SK-N-SH (cell line): ENCODE results near the gene PDLIM4.

Source experiments
- CTCF ChIP-seq: fragments of 200-600 bp; sonication (generic); IDR thresholded peaks from 2 replicates; pipeline ENCODE4 v1.6.1; 2017; ENCODE audit warnings: antibody characterized with exemption, mild to moderate bottlenecking, moderate library complexity
- EP300 ChIP-seq, 2 experiments: IDR thresholded peaks; 2 replicates each; pipeline versions ENCODE4 v1.4.0 to v1.6.1; 2012; ENCODE audit warnings: borderline replicate concordance in 1 of 2, low read depth in 1 of 2, low read length in 1 of 2
- EZH2phosphoT487 ChIP-seq: fragments of 200-600 bp; sonication (generic); IDR thresholded peaks from 2 replicates; pipeline ENCODE4 v1.6.1; 2017; ENCODE audit warnings: low read depth, mixed run types, mild to moderate bottlenecking, antibody characterized with exemption, moderate library complexity, borderline replicate concordance
- GATA2 ChIP-seq: sonication (generic); formaldehyde crosslinking; IDR thresholded peaks from 2 replicates; pipeline ENCODE4 v1.5.0; 2020; ENCODE audit warnings: mild to moderate bottlenecking, missing genetic modification reagents
- MXI1 ChIP-seq: IDR thresholded peaks from 2 replicates; pipeline ENCODE4 v1.6.1; 2012; ENCODE audit warnings: mild to moderate bottlenecking, low read depth, low read length, improper control_type of control experiment
- POLR2AphosphoS5 ChIP-seq: IDR thresholded peaks from 2 replicates; pipeline ENCODE4 v1.6.1; 2012; ENCODE audit warnings: low read depth, low read length
- RAD21 ChIP-seq: IDR thresholded peaks from 2 replicates; pipeline ENCODE4 v1.6.1; 2012; ENCODE audit warnings: mild to moderate bottlenecking, low read length
- TCF12 ChIP-seq: IDR thresholded peaks from 2 replicates; pipeline ENCODE4 v1.4.0; 2012
- TEAD4 ChIP-seq: IDR thresholded peaks from 2 replicates; pipeline ENCODE4 v1.4.0; 2012; ENCODE audit warnings: mild to moderate bottlenecking, borderline replicate concordance; ENCODE audit not compliant: insufficient read depth
- YY1 ChIP-seq: IDR thresholded peaks from 2 replicates; pipeline ENCODE4 v1.4.0; 2012; ENCODE audit warnings: low read depth, mild to moderate bottlenecking
- TF ChIP-seq, protein P1 (sequence below): IDR thresholded peaks from 2 replicates; pipeline ENCODE4 v1.6.1; 2012; ENCODE audit warnings: mild to moderate bottlenecking, low read depth, low read length, moderate library complexity

GRCh38 chr5:132237670-132238069, 19.8 kb upstream of the PDLIM4 start:
- no peak for TF ChIP-seq CTCF
- no peak for TF ChIP-seq POLR2AphosphoS5
- no peak for TF ChIP-seq EP300 (IDR thresholded peaks at IDR 0.05; ENCODE audit: borderline replicate concordance in 1 of 2, low read depth in 1 of 2, low read length in 1 of 2)
- no peak for TF ChIP-seq YY1
- TF ChIP-seq GATA2 (CRISPR knock-in tag), result no peak
- no peak for TF ChIP-seq MXI1
- TF ChIP-seq TCF12, result no peak
- no peak for TF ChIP-seq EZH2phosphoT487
- no peak for TF ChIP-seq RAD21
- no peak for TF ChIP-seq TEAD4
- TF ChIP-seq, protein P1, sequence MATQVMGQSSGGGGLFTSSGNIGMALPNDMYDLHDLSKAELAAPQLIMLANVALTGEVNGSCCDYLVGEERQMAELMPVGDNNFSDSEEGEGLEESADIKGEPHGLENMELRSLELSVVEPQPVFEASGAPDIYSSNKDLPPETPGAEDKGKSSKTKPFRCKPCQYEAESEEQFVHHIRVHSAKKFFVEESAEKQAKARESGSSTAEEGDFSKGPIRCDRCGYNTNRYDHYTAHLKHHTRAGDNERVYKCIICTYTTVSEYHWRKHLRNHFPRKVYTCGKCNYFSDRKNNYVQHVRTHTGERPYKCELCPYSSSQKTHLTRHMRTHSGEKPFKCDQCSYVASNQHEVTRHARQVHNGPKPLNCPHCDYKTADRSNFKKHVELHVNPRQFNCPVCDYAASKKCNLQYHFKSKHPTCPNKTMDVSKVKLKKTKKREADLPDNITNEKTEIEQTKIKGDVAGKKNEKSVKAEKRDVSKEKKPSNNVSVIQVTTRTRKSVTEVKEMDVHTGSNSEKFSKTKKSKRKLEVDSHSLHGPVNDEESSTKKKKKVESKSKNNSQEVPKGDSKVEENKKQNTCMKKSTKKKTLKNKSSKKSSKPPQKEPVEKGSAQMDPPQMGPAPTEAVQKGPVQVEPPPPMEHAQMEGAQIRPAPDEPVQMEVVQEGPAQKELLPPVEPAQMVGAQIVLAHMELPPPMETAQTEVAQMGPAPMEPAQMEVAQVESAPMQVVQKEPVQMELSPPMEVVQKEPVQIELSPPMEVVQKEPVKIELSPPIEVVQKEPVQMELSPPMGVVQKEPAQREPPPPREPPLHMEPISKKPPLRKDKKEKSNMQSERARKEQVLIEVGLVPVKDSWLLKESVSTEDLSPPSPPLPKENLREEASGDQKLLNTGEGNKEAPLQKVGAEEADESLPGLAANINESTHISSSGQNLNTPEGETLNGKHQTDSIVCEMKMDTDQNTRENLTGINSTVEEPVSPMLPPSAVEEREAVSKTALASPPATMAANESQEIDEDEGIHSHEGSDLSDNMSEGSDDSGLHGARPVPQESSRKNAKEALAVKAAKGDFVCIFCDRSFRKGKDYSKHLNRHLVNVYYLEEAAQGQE, result no peak
